WTC11 (cell line): ENCODE results near the gene RASGEF1C. TPM values are rescaled to one million over a fixed set of nuclear protein-coding genes. Genes with fewer than 3 reads are reported as not detected.

Experiments used
- ATAC-seq: fragments of 200-7000 bp; cut with Tn5 transposase; 2 replicates; pipeline ENCODE4 v1.10.0; 2021; ENCODE audit warnings: mild to moderate bottlenecking, moderate library complexity
- CTCF ChIA-PET: fragments of 300-600 bp; sonication (Branson Sonifier 250); formaldehyde crosslinking; loops from one replicate; lab custom pipeline; 2021; ENCODE audit warnings: antibody characterized with exemption; lab: Charles Lee
- POLR2A ChIA-PET: fragments of 350-600 bp; sonication (Branson Sonifier 250); formaldehyde crosslinking; loops from one replicate; lab custom pipeline; 2021; ENCODE audit warnings: antibody characterized with exemption; lab: Charles Lee
- DNase-seq: peaks from one replicate; pipeline ENCODE4 v3.0.0; 2021; ENCODE audit warnings: low spot score
- H3K27ac Mint-ChIP-seq: 2 replicates; pipeline ENCODE4 v1.8.0; 2021; ENCODE audit warnings: mixed read lengths
- H3K27me3 Mint-ChIP-seq: 2 replicates; pipeline ENCODE4 v1.8.0; 2021; ENCODE audit warnings: low read depth, mild to moderate bottlenecking, moderate library complexity, mixed read lengths
- H3K36me3 Mint-ChIP-seq: 2 replicates; pipeline ENCODE4 v1.8.0; 2021; ENCODE audit warnings: mixed read lengths
- H3K4me1 Mint-ChIP-seq: 2 replicates; pipeline ENCODE4 v1.8.0; 2022; ENCODE audit warnings: mixed read lengths
- H3K4me3 Mint-ChIP-seq: 2 replicates; pipeline ENCODE4 v1.8.0; 2021; ENCODE audit warnings: mild to moderate bottlenecking, moderate library complexity, mixed read lengths
- H3K9me3 Mint-ChIP-seq: 2 replicates; pipeline ENCODE4 v1.8.0; 2021; ENCODE audit warnings: mixed read lengths
- ARID4B ChIP-seq: sonication (generic); formaldehyde crosslinking; IDR thresholded peaks from 2 replicates; pipeline ENCODE4 v1.8.0; 2023; ENCODE audit warnings: missing genetic modification reagents, mild to moderate bottlenecking, borderline replicate concordance
- CBFB ChIP-seq: sonication (generic); formaldehyde crosslinking; IDR thresholded peaks from 2 replicates; pipeline ENCODE4 v1.8.1; 2022; ENCODE audit warnings: mild to moderate bottlenecking, low read depth, missing genetic modification reagents
- FOXJ3 ChIP-seq: sonication (generic); formaldehyde crosslinking; IDR thresholded peaks from 2 replicates; pipeline ENCODE4 v1.9.0; 2021; ENCODE audit warnings: missing genetic modification reagents, mild to moderate bottlenecking, borderline replicate concordance
- GTF2I ChIP-seq: fragments of 250-450 bp; sonication (Bioruptor Pico); conservative IDR thresholded peaks from 2 replicates; pipeline ENCODE4 v1.4.0; 2021; ENCODE audit warnings: mild to moderate bottlenecking
- HMGA2 ChIP-seq: fragments of 250-450 bp; sonication (Bioruptor Pico); IDR thresholded peaks from 2 replicates; pipeline ENCODE4 v1.4.0; 2021; ENCODE audit warnings: mild to moderate bottlenecking, moderate library complexity
- MAX ChIP-seq: sonication (generic); formaldehyde crosslinking; IDR thresholded peaks from 2 replicates; pipeline ENCODE4 v1.8.0; 2022; ENCODE audit warnings: mild to moderate bottlenecking, missing genetic modification reagents
- MYBL2 ChIP-seq: sonication (generic); formaldehyde crosslinking; IDR thresholded peaks from 2 replicates; pipeline ENCODE4 v1.8.1; 2023; ENCODE audit warnings: mild to moderate bottlenecking, moderate library complexity, missing genetic modification reagents
- NFATC4 ChIP-seq: fragments of 250-450 bp; sonication (Bioruptor Pico); IDR thresholded peaks from 2 replicates; pipeline ENCODE4 v1.9.0; 2021; ENCODE audit warnings: mild to moderate bottlenecking
- NFE2L1 ChIP-seq: sonication (generic); formaldehyde crosslinking; IDR thresholded peaks from 2 replicates; pipeline ENCODE4 v1.8.1; 2023; ENCODE audit warnings: missing genetic modification reagents
- RORB ChIP-seq: fragments of 250-450 bp; sonication (Bioruptor Pico); IDR thresholded peaks from 2 replicates; pipeline ENCODE4 v1.9.0; 2021; ENCODE audit warnings: mild to moderate bottlenecking
- SMAD3 ChIP-seq: sonication (generic); formaldehyde crosslinking; IDR thresholded peaks from 2 replicates; pipeline ENCODE4 v1.8.0; 2022; ENCODE audit warnings: missing genetic modification reagents, mild to moderate bottlenecking, borderline replicate concordance
- ZNF138 ChIP-seq: sonication (generic); formaldehyde crosslinking; conservative IDR thresholded peaks from 2 replicates; pipeline ENCODE4 v1.8.1; 2022; ENCODE audit warnings: mild to moderate bottlenecking, moderate library complexity, missing genetic modification reagents
- ZNF219 ChIP-seq: sonication (generic); formaldehyde crosslinking; IDR thresholded peaks from 2 replicates; pipeline ENCODE4 v1.8.0; 2023; ENCODE audit warnings: missing genetic modification reagents, mild to moderate bottlenecking, borderline replicate concordance
- ZNF281 ChIP-seq: sonication (generic); formaldehyde crosslinking; IDR thresholded peaks from 2 replicates; pipeline ENCODE4 v1.8.0; 2023; ENCODE audit warnings: mild to moderate bottlenecking, missing genetic modification reagents
- ZNF423 ChIP-seq: fragments of 250-450 bp; sonication (Bioruptor Pico); IDR thresholded peaks from 2 replicates; pipeline ENCODE4 v2.1.2; 2022; ENCODE audit warnings: mild to moderate bottlenecking, moderate library complexity
- ZNF425 ChIP-seq: fragments of 250-450 bp; sonication (Bioruptor Pico); conservative IDR thresholded peaks from 2 replicates; pipeline ENCODE4 v1.9.0; 2021; ENCODE audit warnings: mild to moderate bottlenecking
- total RNA-seq: library from RNA; stranded (reverse); gene quantifications from 3 replicates; pipeline ENCODE4 v1.2.3, GENCODE V29; 2021
- TF ChIP-seq, protein P1 (sequence below): sonication (generic); formaldehyde crosslinking; IDR thresholded peaks from 2 replicates; pipeline ENCODE4 v1.8.1; 2023; ENCODE audit warnings: mild to moderate bottlenecking, missing genetic modification reagents
- TF ChIP-seq, protein P2 (sequence below): sonication (generic); formaldehyde crosslinking; IDR thresholded peaks from 2 replicates; pipeline ENCODE4 v1.8.0; 2022; ENCODE audit warnings: mild to moderate bottlenecking, missing genetic modification reagents

The RASGEF1C gene
- total RNA-seq, 1 experiment from 2014 or later = 0.96 TPM

DNA sequence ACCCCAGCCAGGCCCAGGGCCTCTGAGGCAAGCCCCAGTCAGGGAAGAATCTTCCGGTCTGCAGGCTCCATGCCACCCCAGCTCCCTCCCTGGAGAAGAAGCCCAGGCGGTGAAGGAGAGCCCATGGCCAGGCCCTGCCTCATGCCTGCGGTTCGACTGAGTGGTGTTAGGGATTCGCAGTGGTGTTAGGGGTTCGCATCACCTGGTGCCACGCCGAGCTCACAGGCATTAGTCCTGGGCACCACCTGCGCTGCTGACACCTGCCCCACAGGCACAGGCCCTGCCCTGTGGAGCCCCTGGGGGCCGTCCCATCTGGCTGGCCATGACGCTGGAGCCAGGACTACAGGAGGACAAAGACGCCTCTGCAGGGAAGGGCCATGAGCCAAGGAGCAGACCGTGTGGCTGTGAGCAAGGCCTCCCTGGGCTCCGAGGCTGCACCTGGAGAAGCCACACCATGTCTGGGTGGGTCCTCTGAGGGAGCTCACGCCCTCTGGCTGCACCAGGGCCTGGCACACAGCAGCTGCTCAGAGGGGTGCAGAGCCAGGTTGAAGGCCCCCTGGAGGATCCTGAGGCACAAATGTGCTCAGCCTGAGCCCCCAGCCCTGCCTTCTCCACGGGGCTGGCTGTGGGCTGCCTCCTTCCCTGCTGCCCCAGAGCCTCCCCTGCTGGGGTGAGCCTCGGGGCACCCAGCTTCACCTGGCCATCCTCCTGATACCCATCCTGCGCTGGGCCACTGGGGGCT lies 109.8 kb downstream of the RASGEF1C start:
- TF ChIP-seq ARID4B (CRISPR knock-in tag) = no peak
- no peak for TF ChIP-seq ZNF423 (CRISPR knock-in tag)
- TF ChIP-seq NFATC4 = no peak
- no peak for TF ChIP-seq NFE2L1 (CRISPR knock-in tag)
- TF ChIP-seq, protein P1, sequence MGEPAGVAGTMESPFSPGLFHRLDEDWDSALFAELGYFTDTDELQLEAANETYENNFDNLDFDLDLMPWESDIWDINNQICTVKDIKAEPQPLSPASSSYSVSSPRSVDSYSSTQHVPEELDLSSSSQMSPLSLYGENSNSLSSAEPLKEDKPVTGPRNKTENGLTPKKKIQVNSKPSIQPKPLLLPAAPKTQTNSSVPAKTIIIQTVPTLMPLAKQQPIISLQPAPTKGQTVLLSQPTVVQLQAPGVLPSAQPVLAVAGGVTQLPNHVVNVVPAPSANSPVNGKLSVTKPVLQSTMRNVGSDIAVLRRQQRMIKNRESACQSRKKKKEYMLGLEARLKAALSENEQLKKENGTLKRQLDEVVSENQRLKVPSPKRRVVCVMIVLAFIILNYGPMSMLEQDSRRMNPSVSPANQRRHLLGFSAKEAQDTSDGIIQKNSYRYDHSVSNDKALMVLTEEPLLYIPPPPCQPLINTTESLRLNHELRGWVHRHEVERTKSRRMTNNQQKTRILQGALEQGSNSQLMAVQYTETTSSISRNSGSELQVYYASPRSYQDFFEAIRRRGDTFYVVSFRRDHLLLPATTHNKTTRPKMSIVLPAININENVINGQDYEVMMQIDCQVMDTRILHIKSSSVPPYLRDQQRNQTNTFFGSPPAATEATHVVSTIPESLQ = no peak
- TF ChIP-seq RORB (CRISPR knock-in tag) = no peak
- no peak for TF ChIP-seq ZNF138
- TF ChIP-seq ZNF281 = no peak
- no peak for TF ChIP-seq GTF2I (CRISPR knock-in tag)
- TF ChIP-seq HMGA2 = no peak
- TF ChIP-seq, protein P2, sequence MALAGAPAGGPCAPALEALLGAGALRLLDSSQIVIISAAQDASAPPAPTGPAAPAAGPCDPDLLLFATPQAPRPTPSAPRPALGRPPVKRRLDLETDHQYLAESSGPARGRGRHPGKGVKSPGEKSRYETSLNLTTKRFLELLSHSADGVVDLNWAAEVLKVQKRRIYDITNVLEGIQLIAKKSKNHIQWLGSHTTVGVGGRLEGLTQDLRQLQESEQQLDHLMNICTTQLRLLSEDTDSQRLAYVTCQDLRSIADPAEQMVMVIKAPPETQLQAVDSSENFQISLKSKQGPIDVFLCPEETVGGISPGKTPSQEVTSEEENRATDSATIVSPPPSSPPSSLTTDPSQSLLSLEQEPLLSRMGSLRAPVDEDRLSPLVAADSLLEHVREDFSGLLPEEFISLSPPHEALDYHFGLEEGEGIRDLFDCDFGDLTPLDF = no peak
- TF ChIP-seq, all 79 proteins: peak for 0
- H3K27ac Mint-ChIP-seq = no peak overlapping the region
- no peak overlapping the region for H3K4me3 Mint-ChIP-seq
- H3K27me3 Mint-ChIP-seq = no peaks in the 10 kb centered on the region; the same call in 1 of the 2 replicates
- H3K4me1 Mint-ChIP-seq = no peaks in the 10 kb centered on the region
- ATAC-seq (no peak; the same call in 1 of the 2 replicates), DNase-seq (no peak)
- peaks cover 12% of the 10 kb centered on the region for H3K9me3 Mint-ChIP-seq
- H3K36me3 Mint-ChIP-seq = no peaks in the 10 kb centered on the region
- POLR2A ChIA-PET = no interaction called here
- CTCF ChIA-PET = interaction anchor here (0.6 kb wide), 1 partner anchor 9 kb away, joined by 4 read pairs; no protein-coding TSS in a partner anchor

GRCh38 chr5:180098526-180098925 lies 110.5 kb downstream of the RASGEF1C start:
- ChIA-PET CTCF (interaction anchor here (1.4 kb wide), 1 partner anchor 18 kb away, joined by 7 read pairs; no protein-coding TSS in a partner anchor), POLR2A (no interaction called here)
- H3K36me3 Mint-ChIP-seq = no peaks in the 10 kb centered on the region
- no peak overlapping the region for H3K27ac Mint-ChIP-seq
- H3K27me3 Mint-ChIP-seq = no peaks in the 10 kb centered on the region; the same call in 1 of the 2 replicates
- H3K9me3 Mint-ChIP-seq = peaks cover 12% of the 10 kb centered on the region
- DNase-seq (no peak), ATAC-seq (no peak)
- no peak overlapping the region for H3K4me3 Mint-ChIP-seq
- H3K4me1 Mint-ChIP-seq = no peaks in the 10 kb centered on the region
- no peak for TF ChIP-seq ZNF425 (CRISPR knock-in tag)
- TF ChIP-seq CBFB (CRISPR knock-in tag) = no peak
- no peak for TF ChIP-seq MYBL2
- TF ChIP-seq MAX (CRISPR knock-in tag) = no peak
- no peak for TF ChIP-seq SMAD3
- no peak for TF ChIP-seq FOXJ3 (CRISPR knock-in tag)
- TF ChIP-seq ZNF219 (CRISPR knock-in tag) = no peak
